H7 (cell line): ENCODE results near the gene KIF19. TPM values are rescaled to one million over a fixed set of nuclear protein-coding genes. Genes with fewer than 3 reads are reported as not detected.
"Not testable (repeated sequence)": the region's sequence is repeated elsewhere in the genome, so short reads cannot be mapped to it uniquely, and the experiment has no call there.

Source experiments
- DNase-seq: peaks from one replicate; pipeline ENCODE4 v3.0.0; 2012
- H3K27me3 ChIP-seq: 2 replicates; pipeline ENCODE4 v1.6.0; 2011; ENCODE audit warnings: mild to moderate bottlenecking, low read length; ENCODE audit not compliant: control insufficient read depth, insufficient read depth
- H3K36me3 ChIP-seq: replicated peaks from 2 replicates; pipeline ENCODE4 v1.5.1; 2011; ENCODE audit warnings: low read length; ENCODE audit not compliant: control insufficient read depth, insufficient read depth
- H3K4me3 ChIP-seq: 2 replicates; pipeline ENCODE4 v1.5.1; 2011; ENCODE audit warnings: low read depth, mild to moderate bottlenecking, control low read depth, low read length, moderate library complexity; ENCODE audit not compliant: insufficient read depth
- total RNA-seq: library from RNA; depleted of rRNA; stranded (reverse); fragments of >200 nt; shearing (Covaris generic); gene quantifications from 2 replicates; pipeline ENCODE4 v1.2.3, GENCODE V29; 2014; rRNA removed

KIF19 gene
- 0.52 and 1.1 TPM in 2 replicates for total RNA-seq

- DNase-seq = peak; percentile 99
- Histone ChIP-seq H3K27me3 (peaks cover 19% of the 10 kb centered on the region), H3K36me3 (no peaks in the 10 kb centered on the region), H3K4me3 (peak within 1 kb of the TSS; percentile 40)
Measured at GRCh38 chr17:74325743-74326379, at the start of gene KIF19. Gene KIF19 (plus strand): TSS chr17:74326226. CDS start chr17:74326350, 124 bp downstream.

- peaks cover 5% of the 10 kb centered on the region for H3K27me3 ChIP-seq
- no peak overlapping the region for H3K4me3 ChIP-seq
- DNase-seq = no peak
- H3K36me3 ChIP-seq = no peaks in the 10 kb centered on the region
Measured at GRCh38 chr17:74276541-74277009, 49.5 kb upstream of the KIF19 start.

DNA sequence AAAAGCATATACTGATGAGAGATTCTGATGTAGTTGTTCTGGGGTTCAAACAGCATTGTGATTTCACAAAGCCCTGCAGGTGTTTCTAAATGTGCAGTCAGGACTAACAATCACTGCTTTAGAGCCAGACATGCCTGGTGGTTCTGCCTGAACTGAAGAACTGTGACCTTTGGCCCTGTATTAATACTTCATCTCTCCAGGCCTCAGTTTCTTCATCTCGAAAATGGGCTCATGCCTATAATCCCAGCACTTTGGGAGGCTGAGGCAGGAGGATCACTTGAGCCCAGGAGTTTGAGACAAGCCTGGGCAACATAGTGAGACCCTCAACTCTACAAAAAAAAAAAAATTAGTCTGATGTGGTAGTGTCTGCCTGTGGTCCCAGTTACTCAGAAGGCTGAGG is 48.1 kb upstream of the KIF19 start:
- DNase-seq = no peak
- H3K27me3 ChIP-seq = peaks cover 5% of the 10 kb centered on the region
- no peaks in the 10 kb centered on the region for H3K36me3 ChIP-seq
- H3K4me3 ChIP-seq = no peak overlapping the region

DNA sequence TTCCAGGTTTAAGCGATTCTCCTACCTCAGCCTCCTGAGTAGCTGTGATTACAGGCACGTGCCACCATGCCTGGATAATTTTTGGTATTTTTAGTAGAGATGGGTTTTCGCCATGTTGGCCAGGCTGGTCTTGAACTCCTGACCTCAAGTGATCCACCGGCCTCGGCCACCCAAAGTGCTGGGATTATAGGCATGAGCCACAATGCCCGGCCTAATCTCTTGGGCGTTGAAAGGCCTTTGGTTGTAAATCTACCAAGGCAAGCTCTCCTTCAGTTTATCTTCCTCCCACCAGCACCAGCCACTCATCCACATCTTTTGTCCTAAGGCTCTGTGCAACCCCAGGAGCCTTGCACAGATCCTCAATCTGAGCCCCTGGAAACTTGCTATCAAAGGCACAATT is 46.4 kb upstream of the KIF19 start:
- not testable (repeated sequence) for H3K4me3 ChIP-seq, DNase-seq, H3K36me3 ChIP-seq, H3K27me3 ChIP-seq

DNA sequence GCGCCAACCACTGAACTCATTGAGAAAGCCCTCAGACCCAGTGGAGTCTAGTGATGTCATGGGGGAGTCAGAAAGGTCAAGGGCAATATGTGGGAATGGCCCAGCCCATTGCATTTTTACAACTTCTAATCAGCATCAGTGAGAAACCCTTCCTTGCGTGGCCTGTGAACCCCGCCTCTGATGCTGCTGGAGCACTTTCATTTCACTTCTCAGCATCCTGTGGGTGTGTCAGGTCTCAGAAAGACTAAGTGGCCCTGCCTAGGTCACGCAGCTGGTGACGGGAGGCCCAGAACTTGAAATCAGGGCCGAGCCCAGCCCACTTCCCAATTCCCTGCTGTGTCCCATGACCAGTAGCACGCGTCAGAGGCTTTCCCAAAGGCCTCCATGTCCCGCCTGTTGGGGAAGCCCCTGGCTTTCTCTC is 45.9 kb upstream of the KIF19 start:
- DNase-seq = no peak
- Histone ChIP-seq H3K27me3 (no peaks in the 10 kb centered on the region), H3K36me3 (no peaks in the 10 kb centered on the region), H3K4me3 (no peak overlapping the region)

DNA sequence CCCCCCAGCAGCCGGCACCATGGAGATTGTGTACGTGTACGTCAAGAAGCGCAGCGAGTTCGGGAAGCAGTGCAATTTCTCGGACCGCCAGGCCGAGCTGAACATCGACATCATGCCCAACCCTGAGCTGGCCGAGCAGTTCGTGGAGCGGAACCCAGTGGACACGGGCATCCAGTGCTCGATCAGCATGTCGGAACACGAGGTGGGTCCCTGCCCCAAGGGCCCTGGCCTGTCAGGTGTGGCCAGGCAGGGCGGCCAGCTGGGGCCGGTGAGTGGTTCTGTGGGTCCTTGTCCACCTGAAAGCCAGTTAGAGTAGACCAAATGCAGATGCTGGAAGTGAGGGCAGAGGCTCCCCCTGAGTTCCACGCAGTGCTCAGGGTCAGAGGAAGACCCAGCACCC is 44.2 kb upstream of the KIF19 start:
- no peak for DNase-seq
- H3K4me3 ChIP-seq = no peak overlapping the region
- H3K27me3 ChIP-seq = no peaks in the 10 kb centered on the region
- H3K36me3 ChIP-seq = no peaks in the 10 kb centered on the region

DNA sequence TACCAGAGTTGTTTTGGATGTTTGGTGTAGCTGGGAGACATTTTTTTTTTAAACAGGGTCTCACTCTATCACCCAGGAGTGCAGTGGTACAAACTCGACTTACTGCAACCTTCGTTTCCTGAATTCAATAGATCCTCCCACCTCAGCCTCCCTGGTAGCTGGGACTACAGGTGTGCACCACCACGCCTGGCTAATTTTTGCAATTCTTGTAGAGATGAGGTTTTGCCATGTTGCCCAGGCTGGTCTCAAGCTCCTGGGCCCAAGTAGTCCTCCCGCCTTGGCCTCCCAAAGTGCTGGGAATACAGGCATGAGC is 43.8 kb upstream of the KIF19 start:
- H3K27me3 ChIP-seq, H3K4me3 ChIP-seq, DNase-seq, H3K36me3 ChIP-seq: not testable (repeated sequence)

GRCh38 chr17:74282587-74283370 is 43.2 kb upstream of the KIF19 start:
- DNase-seq = no peak
- Histone ChIP-seq H3K4me3 (no peak overlapping the region), H3K36me3 (no peaks in the 10 kb centered on the region), H3K27me3 (no peaks in the 10 kb centered on the region)

- no peak for DNase-seq
- no peaks in the 10 kb centered on the region for H3K27me3 ChIP-seq
- H3K4me3 ChIP-seq = no peak overlapping the region
- H3K36me3 ChIP-seq = no peaks in the 10 kb centered on the region
Measured at GRCh38 chr17:74283371-74283673, 42.7 kb upstream of the KIF19 start.

DNA sequence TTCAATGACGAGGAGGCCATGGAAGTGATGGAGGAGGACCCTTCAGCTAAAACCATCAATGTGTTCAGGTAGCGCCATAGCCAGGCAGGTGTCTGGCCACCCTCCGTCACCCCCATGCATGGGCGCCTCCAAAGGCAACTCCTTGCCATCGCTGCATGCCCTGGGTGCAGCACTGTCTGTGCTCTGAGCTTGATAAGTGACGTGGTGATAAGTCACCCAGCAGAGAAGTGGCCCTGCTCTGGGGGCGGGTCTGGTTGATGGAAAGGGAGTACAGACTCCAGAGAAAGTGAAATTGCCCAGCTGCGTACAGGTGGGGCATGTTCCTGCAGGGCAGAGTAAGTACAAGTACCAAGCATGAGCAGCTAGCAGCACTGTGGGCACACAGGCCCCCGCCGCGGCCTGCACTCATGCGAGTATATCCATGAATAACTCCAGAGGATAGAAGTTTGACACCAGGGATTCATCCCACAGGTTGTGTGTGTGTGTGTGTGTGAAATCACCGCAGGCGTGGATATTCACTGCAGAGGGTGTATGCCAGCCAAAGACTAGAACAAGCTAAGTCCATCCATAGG is 38.9 kb upstream of the KIF19 start:
- no peak for DNase-seq
- Histone ChIP-seq H3K27me3 (no peaks in the 10 kb centered on the region), H3K4me3 (no peak overlapping the region), H3K36me3 (no peaks in the 10 kb centered on the region)

- no peaks in the 10 kb centered on the region for H3K27me3 ChIP-seq
- no peak for DNase-seq
- H3K4me3 ChIP-seq = no peak overlapping the region
- H3K36me3 ChIP-seq = no peaks in the 10 kb centered on the region
Measured at GRCh38 chr17:74288785-74289184, 37.2 kb upstream of the KIF19 start.

DNA sequence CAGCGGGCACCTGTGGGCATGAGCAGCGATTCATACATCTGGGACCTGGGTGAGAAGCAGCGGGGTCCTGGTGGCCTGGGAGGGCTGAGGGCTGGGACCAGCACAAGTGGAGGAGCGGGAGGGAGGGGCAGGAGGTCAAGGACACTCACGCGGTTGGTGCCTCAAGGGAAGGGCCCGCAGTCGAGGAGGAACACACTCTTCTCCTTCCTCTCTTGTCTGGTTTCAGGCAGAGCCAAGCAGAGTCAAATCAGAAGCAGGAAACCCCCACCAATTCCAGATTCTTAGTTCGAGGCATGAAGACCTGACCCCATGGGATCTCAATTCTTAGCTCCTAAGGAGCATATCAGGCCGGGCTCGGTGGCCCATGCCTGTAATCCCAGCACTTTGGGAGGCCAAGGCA is 36.3 kb upstream of the KIF19 start:
- H3K4me3 ChIP-seq = no peak overlapping the region
- H3K27me3 ChIP-seq = no peaks in the 10 kb centered on the region
- no peak for DNase-seq
- H3K36me3 ChIP-seq = no peaks in the 10 kb centered on the region

DNA sequence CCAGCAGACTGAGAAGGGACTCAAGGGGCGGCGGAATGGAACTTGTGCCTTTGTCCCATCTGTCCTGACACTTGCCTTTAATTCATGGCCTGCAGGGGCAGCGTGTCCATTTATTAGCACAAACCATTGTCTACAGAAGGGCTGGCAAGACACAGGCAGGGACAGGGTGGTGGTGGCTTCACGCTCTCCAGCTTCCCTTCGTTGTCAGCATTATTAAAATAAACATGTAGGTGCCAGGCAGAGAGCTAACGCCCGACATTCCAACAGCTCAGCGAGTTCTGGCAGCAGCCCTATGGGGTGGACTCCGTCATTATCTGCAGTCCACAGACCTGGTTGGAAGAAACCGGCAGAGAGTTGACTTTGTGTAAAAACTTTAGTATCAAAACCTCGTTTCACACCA is 35.7 kb upstream of the KIF19 start:
- H3K36me3 ChIP-seq = no peaks in the 10 kb centered on the region
- no peak overlapping the region for H3K4me3 ChIP-seq
- no peak for DNase-seq
- no peaks in the 10 kb centered on the region for H3K27me3 ChIP-seq

GRCh38 chr17:74292495-74292894 is 33.5 kb upstream of the KIF19 start:
- DNase-seq = no peak
- H3K36me3 ChIP-seq = no peaks in the 10 kb centered on the region
- H3K27me3 ChIP-seq = no peaks in the 10 kb centered on the region
- H3K4me3 ChIP-seq = no peak overlapping the region
